SU-DHL-6 (cell line): ENCODE data around the gene PHACTR3.

Source experiments
- CTCF ChIP-seq: fragments of 200-600 bp; sonication (generic); IDR thresholded peaks from one replicate; pipeline ENCODE4 v1.5.1; 2017; ENCODE audit warnings: antibody characterized with exemption, mild to moderate bottlenecking, low read length, moderate library complexity; ENCODE audit not compliant: insufficient read depth, poor library complexity, severe bottlenecking
- EZH2phosphoT487 ChIP-seq: fragments of 200-600 bp; sonication (generic), shearing (Covaris generic); conservative IDR thresholded peaks from 2 replicates; pipeline ENCODE4 v1.6.1; 2018; ENCODE audit warnings: mild to moderate bottlenecking, antibody characterized with exemption, low read length, moderate library complexity, mixed read lengths

GRCh38 chr20:59845472-59845871, 241.1 kb downstream of the PHACTR3 start:
- TF ChIP-seq CTCF (no peak), EZH2phosphoT487 (no peak)
